Measurements from ENCODE around the gene SPDYE11. TPM values are rescaled to one million over a fixed set of nuclear protein-coding genes. Genes with fewer than 3 reads are reported as not detected.

Gene SPDYE11
- total RNA-seq: not detected in 2 replicates

DNA sequence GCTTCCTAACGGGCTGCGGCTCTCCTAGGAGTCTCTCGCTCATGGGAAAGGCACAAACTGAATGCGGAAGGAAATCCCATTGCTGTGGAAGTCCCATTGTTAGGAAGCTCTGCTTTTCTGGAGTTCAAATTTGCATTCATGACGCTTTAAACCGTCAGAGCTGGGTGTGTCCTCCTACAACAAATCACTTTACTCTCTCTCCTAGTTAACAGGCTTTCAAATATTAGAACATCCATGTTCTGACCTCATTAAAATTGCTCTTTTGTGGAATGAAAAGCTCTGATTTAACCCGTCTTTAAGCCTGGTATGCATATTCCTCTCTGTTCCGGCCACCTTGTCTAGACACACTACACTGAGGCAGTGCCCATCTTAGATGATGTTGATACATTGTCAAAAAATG is at the start of gene SPDYE11:
SPDYE11 (minus strand) TSS at position 101 of the 400 bp plus-strand sequence. CDS start 1,800 bp downstream, outside the sequence.

DNA sequence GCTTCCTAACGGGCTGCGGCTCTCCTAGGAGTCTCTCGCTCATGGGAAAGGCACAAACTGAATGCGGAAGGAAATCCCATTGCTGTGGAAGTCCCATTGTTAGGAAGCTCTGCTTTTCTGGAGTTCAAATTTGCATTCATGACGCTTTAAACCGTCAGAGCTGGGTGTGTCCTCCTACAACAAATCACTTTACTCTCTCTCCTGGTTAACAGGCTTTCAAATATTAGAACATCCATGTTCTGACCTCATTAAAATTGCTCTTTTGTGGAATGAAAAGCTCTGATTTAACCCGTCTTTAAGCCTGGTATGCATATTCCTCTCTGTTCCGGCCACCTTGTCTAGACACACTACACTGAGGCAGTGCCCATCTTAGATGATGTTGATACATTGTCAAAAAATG is 28.2 kb upstream of the SPDYE11 start, which contains the start of gene SPDYE9:
SPDYE9 (minus strand) TSS at position 101 of the 400 bp plus-strand sequence. CDS start 1,800 bp downstream, outside the sequence.

DNA sequence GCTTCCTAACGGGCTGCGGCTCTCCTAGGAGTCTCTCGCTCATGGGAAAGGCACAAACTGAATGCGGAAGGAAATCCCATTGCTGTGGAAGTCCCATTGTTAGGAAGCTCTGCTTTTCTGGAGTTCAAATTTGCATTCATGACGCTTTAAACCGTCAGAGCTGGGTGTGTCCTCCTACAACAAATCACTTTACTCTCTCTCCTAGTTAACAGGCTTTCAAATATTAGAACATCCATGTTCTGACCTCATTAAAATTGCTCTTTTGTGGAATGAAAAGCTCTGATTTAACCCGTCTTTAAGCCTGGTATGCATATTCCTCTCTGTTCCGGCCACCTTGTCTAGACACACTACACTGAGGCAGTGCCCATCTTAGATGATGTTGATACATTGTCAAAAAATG is 28.0 kb downstream of the SPDYE11 start, which contains the start of gene SPDYE8:
SPDYE8 (minus strand) TSS at position 101 of the 400 bp plus-strand sequence. CDS start 1,800 bp downstream, outside the sequence.

Other genes with a start within 250 kb of the SPDYE11 start
- gene TYW1B, start 229.7 kb downstream of the SPDYE11 start, total RNA-seq: 1.6 and 3.0 TPM in 2 replicates
- 8.8 and 11.4 TPM in 2 replicates for gene POM121, start 132.8 kb downstream of the SPDYE11 start, total RNA-seq
- not detected in 2 replicates for gene TRIM74, start 88.4 kb downstream of the SPDYE11 start, total RNA-seq
- not detected in 2 replicates for gene SPDYE8, start 28.1 kb downstream of the SPDYE11 start, total RNA-seq
- not detected in 2 replicates for gene SPDYE9, start 28.1 kb upstream of the SPDYE11 start, total RNA-seq